Left lung (tissue), 10 donors: ENCODE results near the gene ABHD10. TPM values are rescaled to one million over a fixed set of nuclear protein-coding genes. Genes with fewer than 3 reads are reported as not detected.

Experiments used
- ATAC-seq: fragments of 200-7000 bp; cut with Tn5 transposase; one replicate; pipeline ENCODE4 v1.9.1; 2020; ENCODE audit warnings: moderate library complexity
- DNase-seq, 4 donors: peaks; one replicate each; pipeline ENCODE4 v3.0.0-alpha.2; 2013 to 2020
- H3K27ac ChIP-seq, 2 donors: fragments of 200-600 bp; sonication (generic) in 1 of 2; one replicate each; pipeline versions ENCODE4 v1.5.0 to v1.8.0; 2020 to 2021
- H3K27me3 ChIP-seq, 2 donors: fragments of 200-600 bp; sonication (generic) in 1 of 2; one replicate each; pipeline versions ENCODE4 v1.5.0 to v1.8.0; 2020 to 2021
- H3K36me3 ChIP-seq, 2 donors: fragments of 200-600 bp; sonication (generic) in 1 of 2; one replicate each; pipeline versions ENCODE4 v1.5.0 to v1.8.0; 2020 to 2021
- H3K4me1 ChIP-seq, 2 donors: fragments of 200-600 bp; one replicate each; pipeline ENCODE4 v1.8.0; 2021
- H3K4me3 ChIP-seq, 2 donors: fragments of 200-600 bp; sonication (generic) in 1 of 2; one replicate each; pipeline versions ENCODE4 v1.5.0 to v1.8.0; 2020 to 2021; ENCODE audit warnings: mild to moderate bottlenecking in 1 of 2
- H3K9me3 ChIP-seq, 2 donors: fragments of 200-600 bp; sonication (generic) in 1 of 2; one replicate each; pipeline versions ENCODE4 v1.5.0 to v1.8.0; 2020 to 2021
- CTCF ChIP-seq, 2 donors: fragments of 200-600 bp; sonication (generic) in 1 of 2; IDR thresholded peaks; one replicate each; pipeline versions ENCODE4 v1.5.0 to v1.8.0; 2021; ENCODE audit warnings: antibody characterized with exemption in 2 of 2
- intact Hi-C, 2 donors: fragments of 100-400 bp; cut with DNase I; formaldehyde crosslinking; loops; one replicate each; pipeline versions ENCODE4 v1.11.2 to v1.14.2; 2022
- polyA plus RNA-seq, 6 donors: library from polyadenylated mRNA; unstranded; fragments of 120-200 nt; gene quantifications; one replicate each; pipeline ENCODE4 v1.2.1, GENCODE V29; 2013; ENCODE audit not compliant: insufficient read length in 6 of 6
- total RNA-seq, 2 donors: library from RNA; stranded (reverse); fragmentation: NEBNext Ultra II Directional; extraction: Animal tissue kit (Norgen Biotek cat#: 25700); gene quantifications; one replicate each; pipeline ENCODE4 v1.2.1, GENCODE V29; 2021
- donor health status: DM: no; HTN: yes; CAD: no.
- donor health status: DM: no; HTN: no; CAD: no.

Gene ABHD10
- total and polyA plus RNA-seq, 8 donors: 22.7 to 63.6 (median 52.1) TPM

GRCh38 chr3:111981457-111981763 lies 2.6 kb downstream of the ABHD10 start:
- Histone ChIP-seq H3K36me3 (peaks cover 0 to 3% of the 10 kb centered on the region in 2 donors), H3K9me3 (no peaks in the 10 kb centered on the region), H3K27ac (no peak overlapping the region), H3K27me3 (no peaks in the 10 kb centered on the region), H3K4me3 (no peak overlapping the region), H3K4me1 (peaks cover 0 to 30% of the 10 kb centered on the region in 2 donors)
- no peak for ATAC-seq
- intact Hi-C loops: no loop called here
- TF ChIP-seq CTCF (IDR thresholded peaks at IDR 0.05): no peak
- no peak for DNase-seq

- DNase-seq (no peak), ATAC-seq (no peak)
- no peaks in the 10 kb centered on the region for H3K9me3 ChIP-seq
- intact Hi-C loops: no loop called here
- peaks cover 0 to 27% of the 10 kb centered on the region in 2 donors for H3K4me1 ChIP-seq
- H3K36me3 ChIP-seq: peaks cover 0 to 13% of the 10 kb centered on the region in 2 donors
- no peak overlapping the region for H3K27ac ChIP-seq
- no peak overlapping the region for H3K4me3 ChIP-seq
- H3K27me3 ChIP-seq: no peaks in the 10 kb centered on the region
- no peak for TF ChIP-seq CTCF (IDR thresholded peaks at IDR 0.05)
Measured at GRCh38 chr3:111984636-111985298, 5.9 kb downstream of the ABHD10 start.

GRCh38 chr3:111986800-111987199 lies 8.0 kb downstream of the ABHD10 start:
- H3K9me3 ChIP-seq: no peaks in the 10 kb centered on the region
- no peaks in the 10 kb centered on the region for H3K27me3 ChIP-seq
- intact Hi-C loops: no loop called here
- no peak for TF ChIP-seq CTCF (IDR thresholded peaks at IDR 0.05)
- H3K4me1 ChIP-seq: peaks cover 0 to 6% of the 10 kb centered on the region in 2 donors
- no peak overlapping the region for H3K4me3 ChIP-seq
- H3K36me3 ChIP-seq: peaks cover 0 to 21% of the 10 kb centered on the region in 2 donors
- DNase-seq (no peak), ATAC-seq (no peak)
- H3K27ac ChIP-seq: no peak overlapping the region

GRCh38 chr3:111989061-111989678 lies 10.3 kb downstream of the ABHD10 start:
- DNase-seq: no peak
- peak; percentile 41 to 53 for TF ChIP-seq CTCF (IDR thresholded peaks at IDR 0.05)
- H3K36me3 ChIP-seq: peaks cover 0 to 36% of the 10 kb centered on the region in 2 donors

GRCh38 chr3:111993038-111993437 lies 14.2 kb downstream of the ABHD10 start:
- DNase-seq (no peak), ATAC-seq (no peak)
- no peak overlapping the region for H3K27ac ChIP-seq
- H3K36me3 ChIP-seq: peaks cover 0 to 22% of the 10 kb centered on the region in 2 donors
- H3K4me3 ChIP-seq: no peak overlapping the region
- TF ChIP-seq CTCF (IDR thresholded peaks at IDR 0.05): no peak
- intact Hi-C loops: no loop called here
- no peaks in the 10 kb centered on the region for H3K9me3 ChIP-seq
- H3K27me3 ChIP-seq: peaks cover 0 to 6% of the 10 kb centered on the region in 2 donors
- H3K4me1 ChIP-seq: no peaks in the 10 kb centered on the region

More at GRCh38 chr3:111989061-111989678, 10.3 kb downstream of the ABHD10 start:
- Histone ChIP-seq H3K4me1 (no peaks in the 10 kb centered on the region), H3K27me3 (no peaks in the 10 kb centered on the region), H3K4me3 (no peak overlapping the region), H3K27ac (no peak overlapping the region), H3K9me3 (no peaks in the 10 kb centered on the region)
- intact Hi-C loops: no loop called here
- peak; percentile 89 for ATAC-seq
